ENCODE measurements around the gene HP.
"Not testable (repeated sequence)": the region's sequence is repeated elsewhere in the genome, so short reads cannot be mapped to it uniquely, and the experiment has no call there.

Gene HP, protein sequence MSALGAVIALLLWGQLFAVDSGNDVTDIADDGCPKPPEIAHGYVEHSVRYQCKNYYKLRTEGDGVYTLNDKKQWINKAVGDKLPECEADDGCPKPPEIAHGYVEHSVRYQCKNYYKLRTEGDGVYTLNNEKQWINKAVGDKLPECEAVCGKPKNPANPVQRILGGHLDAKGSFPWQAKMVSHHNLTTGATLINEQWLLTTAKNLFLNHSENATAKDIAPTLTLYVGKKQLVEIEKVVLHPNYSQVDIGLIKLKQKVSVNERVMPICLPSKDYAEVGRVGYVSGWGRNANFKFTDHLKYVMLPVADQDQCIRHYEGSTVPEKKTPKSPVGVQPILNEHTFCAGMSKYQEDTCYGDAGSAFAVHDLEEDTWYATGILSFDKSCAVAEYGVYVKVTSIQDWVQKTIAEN

DNA sequence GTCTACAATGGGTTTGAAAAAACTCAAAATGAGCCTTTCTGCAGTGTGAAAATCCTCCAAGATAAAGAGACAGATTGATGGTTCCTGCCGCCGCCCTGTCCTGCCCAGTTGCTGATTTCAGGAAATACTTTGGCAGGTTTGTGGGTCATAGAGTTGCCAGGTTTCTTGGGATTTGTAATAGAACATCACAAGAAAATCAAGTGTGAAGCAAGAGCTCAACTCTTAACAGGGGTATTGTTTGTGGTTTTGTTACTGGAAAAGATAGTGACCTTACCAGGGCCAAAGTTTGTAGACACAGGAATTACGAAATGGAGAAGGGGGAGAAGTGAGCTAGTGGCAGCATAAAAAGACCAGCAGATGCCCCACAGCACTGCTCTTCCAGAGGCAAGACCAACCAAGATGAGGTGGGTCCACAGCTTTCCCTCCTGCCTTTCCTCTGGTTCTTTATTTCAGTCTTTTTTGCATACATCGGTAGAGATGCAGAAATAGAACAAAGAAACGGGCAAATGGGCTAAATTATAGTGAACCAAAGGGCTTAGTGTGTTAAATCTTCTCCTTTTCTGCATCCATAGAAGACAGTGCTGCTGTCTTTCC is at the start of gene HP:
Gene HP, plus strand, starts transcription at position 252 of the 594 bp plus-strand sequence. Its CDS starts 148 bp downstream, at position 400.
- not testable (repeated sequence) for DNase-seq

DNA sequence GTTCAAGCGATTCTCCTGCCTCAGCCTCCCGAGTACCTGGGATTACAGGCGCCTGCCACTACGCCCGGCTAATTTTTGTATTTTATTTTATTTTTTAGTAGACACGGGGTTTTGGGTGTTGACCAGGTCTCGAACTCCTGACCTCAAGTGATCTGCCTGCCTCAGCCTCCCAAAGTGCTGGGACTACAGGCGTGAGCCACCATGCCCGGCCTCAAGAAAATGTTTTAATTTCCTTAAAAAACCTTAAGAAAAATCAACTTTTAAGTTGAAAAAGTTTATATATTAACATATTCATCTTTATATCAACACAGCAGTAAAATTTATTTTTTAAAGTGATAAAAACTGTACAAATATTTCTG is 46.3 kb upstream of the HP start:
- DNase-seq = not testable (repeated sequence)

DNA sequence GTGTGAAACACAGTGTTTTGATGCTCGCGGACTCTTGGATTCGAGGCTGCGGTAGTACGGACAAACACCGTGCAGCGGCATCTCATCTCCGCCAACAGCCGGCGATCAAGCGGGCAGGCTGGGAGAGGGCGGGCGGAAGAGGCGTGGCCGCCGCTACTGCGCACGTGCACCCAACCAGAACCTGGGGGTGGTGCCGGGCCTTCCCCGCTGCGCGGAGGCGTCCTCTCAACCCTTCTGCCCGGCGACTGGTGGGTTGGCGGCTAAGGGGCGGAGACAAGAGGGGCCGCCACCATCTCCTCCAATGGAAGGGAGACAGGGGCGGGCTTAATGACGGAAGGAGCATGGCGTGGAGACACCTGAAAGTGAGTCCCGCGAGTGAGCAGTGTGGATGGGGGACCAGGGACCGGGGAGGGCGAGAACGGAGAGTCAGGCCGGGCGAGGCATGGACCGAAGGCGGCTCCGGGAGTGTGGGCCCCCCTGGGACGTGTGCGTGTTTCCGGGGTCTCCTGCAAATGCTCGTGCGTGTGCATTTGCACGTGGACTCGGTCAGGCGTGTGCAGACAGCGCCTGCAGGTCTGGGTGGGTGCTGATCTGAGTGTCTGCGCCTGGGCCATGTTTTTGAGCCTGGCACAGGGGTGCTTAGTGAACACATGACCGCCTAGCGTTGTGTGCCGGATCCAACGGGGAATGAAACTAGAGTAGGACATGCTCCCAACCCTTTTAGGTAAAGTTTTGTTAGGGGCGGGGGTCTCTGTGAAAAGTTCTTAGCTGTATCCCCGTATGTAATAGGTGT is 45.7 kb upstream of the HP start, which contains the start of gene DHODH:
Gene DHODH, plus strand, starts transcription at position 321 of the 793 bp plus-strand sequence. Its CDS starts 21 bp downstream, at position 342.
- DNase-seq = peak; percentile 97

DNA sequence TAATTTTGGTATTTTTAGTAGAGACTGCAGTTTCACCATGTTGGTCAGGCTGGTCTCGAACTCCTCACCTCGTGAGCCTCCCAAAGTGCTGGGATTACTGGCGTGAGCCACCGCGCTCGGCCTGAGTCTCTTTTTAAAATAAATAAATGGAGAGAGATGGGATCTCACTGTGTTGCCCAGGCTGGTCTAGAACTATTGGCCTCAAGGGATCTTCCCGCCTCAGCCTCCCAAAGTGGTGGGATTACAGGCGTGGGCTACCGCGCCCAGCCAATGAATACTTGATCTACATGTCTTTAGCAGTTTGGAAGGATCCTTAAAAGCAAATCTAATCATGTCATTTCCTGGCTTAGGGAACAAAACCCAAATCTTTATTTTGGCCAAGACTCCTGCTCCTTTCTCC is 44.5 kb upstream of the HP start:
- DNase-seq = no peak

DNA sequence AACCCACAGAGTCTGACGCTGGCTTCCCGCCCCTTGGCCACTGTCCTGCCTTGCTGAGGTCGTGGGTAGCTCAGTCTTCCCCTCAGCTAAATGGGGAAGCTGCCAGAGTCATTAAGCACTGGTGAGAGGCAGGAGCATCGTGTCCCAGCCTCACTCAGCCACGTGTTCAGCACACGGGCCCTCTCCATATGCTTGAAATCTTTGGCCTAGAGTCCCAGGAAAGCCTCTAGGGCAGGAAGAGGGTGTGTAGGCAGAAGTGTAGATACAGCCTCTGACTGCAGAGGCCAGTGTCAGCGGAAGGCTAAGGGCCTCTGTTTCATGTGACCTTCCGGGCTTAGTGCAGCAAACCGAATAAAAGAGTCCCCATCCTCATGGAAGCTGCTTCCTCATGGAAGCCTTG is 41.7 kb upstream of the HP start:
- DNase-seq = no peak

DNA sequence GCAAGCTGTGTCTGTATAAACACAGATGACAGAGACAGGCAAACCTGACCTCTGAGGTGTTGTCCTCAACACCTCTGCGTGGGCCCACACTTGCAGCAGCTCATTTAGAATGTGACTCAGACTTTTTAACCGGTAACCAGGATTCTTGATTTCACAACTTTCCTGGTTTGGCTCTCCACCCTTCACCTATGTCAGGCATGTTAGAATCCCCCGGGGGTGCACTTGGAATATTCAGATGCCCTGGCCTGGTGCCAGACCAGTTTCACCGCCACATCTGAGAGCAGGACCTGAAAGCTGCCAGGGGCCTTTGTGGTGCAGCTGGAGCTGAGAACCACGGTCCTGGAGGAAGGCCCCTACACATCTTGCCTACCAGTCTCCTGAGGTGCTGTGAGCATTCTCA is 40.9 kb upstream of the HP start:
- no peak for DNase-seq

DNA sequence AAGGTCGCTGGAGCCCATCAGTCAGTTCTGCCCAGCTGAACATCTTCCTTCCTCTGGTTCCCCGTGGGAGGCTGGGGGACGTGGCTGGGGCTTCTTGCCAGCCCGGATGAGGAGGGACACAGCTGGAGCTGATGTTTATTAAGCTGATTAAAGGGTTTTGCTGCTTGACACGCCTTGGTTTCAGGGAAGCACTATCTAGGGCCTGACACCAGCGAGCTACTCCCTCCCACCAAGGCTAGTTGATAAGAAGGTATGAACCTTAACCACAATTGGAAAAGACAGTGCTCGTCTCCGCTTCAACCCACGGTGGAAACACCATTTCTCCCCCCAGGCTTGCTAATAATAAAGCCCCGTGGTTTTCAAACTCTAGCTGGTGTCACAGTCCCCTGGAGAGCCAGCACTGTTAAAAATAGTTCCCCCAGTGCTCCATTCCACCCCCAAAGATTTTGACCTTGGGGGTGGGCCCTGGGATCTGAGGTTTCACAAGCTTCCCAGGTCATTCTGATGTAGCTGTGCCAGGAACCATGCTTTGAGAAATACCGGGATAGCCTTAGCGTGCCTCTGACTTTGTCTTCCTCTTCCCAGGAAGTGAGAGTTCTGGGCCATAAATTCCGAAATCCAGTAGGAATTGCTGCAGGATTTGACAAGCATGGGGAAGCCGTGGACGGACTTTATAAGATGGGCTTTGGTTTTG is 40.3 kb upstream of the HP start:
- no peak for DNase-seq

DNA sequence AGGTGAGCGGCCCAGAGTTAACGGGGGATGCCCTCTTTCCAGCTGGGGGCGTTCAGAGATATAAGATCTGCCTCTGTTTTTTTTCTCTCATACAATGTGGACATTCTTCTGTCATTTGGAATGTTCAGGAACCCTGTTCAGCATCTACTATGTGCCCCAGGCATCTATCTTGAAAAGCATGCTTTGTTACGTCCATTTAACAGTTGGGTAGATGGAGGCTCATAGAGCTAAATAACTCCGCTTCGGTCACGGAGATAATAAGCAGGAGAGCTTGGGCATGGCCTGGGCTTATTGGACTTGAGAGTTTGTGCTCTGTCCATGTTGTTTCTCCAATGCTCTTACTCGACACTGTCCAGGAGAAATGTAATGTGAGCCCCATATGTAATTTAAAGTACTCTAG is 39.6 kb upstream of the HP start:
- no peak for DNase-seq

DNA sequence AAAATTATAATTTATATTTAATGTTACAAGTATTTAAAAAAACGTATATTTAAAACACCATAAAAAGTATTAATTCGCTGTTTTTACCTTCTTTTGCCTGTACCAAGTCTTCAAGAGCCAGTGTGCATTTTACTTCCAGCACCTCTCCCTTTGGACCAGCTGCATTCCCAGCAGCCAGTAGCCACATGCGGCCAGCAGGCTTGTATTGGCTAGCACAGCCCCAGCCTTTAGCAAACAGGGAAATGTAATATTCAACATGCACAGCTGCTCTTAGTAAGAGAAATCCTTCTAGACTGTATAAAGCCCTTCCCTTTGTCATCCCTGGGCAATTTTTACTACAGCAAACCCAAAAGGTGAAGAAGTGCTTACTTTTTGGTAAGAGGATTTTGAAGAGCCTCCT is 39.2 kb upstream of the HP start:
- DNase-seq = no peak

DNA sequence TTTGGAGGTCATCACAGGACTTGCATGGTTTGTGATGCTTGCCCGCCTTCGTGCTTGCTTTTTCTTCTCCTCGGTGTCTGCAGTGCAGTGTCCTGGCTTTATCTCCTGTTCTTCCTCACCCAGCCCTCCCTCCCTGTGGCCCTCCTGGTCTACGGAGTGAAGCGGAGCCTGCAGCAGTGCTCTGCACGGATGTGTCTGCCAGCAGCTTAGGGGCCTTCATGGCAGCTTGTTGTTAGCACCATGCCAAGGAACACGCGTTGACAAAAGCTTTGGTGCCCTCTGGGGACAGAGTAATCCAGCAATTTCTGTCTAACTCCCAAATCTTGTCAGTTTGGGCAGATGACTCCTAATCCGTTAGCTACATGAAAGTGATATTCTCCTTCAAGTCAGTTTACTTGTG is 35.8 kb upstream of the HP start:
- DNase-seq = no peak

DNA sequence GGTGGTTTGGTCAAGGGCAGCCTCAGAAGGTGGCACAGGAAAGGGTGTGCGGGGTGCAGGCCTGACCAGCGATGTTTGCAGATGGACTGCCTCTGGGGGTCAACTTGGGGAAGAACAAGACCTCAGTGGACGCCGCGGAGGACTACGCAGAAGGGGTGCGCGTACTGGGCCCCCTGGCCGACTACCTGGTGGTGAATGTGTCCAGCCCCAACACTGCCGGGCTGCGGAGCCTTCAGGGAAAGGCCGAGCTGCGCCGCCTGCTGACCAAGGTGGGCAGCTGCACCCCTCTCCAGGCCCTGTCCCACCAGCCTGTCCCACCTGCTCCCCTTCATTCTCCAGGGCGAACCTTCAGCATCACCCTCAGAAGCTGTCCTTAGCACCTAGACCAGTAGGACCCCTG is 33.3 kb upstream of the HP start:
- no peak for DNase-seq

DNA sequence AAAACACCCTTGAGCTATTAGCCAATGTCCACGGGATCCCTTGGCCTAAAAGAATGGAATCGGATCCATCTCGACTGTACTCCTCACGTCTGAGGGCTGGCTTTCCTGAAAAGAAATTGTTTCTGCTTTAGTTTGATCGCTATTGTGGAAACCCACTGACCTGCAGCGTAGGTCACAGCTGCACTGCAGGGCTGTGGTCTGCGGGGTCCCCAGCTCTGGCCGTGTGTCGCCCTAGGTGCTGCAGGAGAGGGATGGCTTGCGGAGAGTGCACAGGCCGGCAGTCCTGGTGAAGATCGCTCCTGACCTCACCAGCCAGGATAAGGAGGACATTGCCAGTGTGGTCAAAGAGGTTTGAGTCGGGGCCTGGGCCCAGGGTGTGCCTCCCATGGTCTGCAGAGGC is 32.2 kb upstream of the HP start:
- no peak for DNase-seq

DNA sequence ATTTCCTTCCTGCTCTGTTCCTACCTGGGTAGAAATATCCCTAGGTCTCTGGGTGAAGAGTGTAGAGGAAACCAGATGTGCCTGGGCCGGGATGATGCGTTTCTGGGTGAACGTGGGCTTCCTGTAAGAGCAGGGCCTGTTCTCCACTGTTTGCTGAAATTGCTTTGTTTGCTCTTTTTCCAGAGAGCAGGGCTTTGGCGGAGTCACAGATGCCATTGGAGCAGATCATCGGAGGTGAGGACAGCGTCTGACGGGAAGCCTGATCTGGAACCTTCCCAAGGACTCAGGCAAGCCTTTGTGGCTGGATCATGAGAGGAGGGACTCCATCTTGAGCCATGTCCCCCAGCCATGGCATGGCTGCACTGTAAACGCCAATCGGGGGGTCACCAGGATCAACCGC is 30.3 kb upstream of the HP start:
- DNase-seq = no peak

DNA sequence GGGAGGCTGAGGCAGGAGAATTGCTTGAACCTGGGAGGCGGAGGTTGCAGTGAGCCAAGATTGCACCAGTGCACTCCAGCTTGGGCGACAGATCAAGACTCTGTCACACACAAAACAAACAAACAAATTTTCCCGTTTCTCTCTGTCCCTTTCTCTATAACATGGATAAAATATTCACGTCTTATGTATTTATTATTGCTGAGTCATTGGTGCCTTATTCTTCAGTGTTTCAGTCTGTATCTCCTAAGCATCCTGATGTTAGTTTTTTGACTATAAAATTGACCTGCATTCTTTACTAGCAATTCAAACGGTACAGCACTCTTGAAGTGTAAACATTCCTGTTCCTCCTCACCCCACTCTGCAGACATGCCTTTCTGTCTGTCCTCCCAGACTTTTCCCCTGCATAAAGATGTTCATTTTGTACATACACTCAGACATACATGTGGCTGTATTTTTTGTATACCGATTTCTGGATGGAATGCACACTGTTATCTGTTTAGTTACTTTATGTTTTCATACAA is 29.4 kb upstream of the HP start:
- DNase-seq = no peak

DNA sequence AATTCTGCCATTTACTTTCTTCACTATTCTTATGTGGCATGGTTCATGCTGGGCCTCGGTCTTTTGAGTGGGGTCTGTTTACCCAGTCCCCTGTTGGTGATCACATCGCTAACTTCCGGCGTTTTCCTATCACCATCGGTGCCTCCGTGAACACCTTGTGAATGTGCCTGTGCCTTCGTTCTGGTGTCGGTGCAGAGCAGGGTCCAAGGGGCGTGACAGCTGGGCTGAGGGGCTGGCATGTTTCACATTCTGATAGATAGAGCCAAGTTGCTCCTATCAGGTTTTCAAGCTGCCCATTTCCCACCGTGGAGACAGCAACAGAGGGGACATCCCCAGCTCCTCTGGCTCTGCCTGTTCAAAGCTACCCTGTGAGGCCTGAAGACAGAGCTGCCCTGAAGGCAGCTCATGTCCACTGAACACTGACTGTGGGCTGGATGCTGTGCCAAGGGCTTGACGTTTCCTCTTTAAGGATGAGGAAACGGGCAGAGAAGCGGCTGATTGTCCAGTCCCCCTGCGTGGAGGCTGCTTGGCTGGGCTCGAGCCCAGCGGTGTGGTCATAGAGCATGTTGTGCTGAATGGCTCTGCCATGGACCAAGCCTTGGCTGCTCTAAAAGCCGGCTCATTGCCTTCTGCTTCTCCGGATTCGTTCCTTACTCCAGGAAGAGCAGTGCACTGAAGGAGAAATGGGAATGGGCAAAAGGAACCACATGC is 28.7 kb upstream of the HP start:
- no peak for DNase-seq

DNA sequence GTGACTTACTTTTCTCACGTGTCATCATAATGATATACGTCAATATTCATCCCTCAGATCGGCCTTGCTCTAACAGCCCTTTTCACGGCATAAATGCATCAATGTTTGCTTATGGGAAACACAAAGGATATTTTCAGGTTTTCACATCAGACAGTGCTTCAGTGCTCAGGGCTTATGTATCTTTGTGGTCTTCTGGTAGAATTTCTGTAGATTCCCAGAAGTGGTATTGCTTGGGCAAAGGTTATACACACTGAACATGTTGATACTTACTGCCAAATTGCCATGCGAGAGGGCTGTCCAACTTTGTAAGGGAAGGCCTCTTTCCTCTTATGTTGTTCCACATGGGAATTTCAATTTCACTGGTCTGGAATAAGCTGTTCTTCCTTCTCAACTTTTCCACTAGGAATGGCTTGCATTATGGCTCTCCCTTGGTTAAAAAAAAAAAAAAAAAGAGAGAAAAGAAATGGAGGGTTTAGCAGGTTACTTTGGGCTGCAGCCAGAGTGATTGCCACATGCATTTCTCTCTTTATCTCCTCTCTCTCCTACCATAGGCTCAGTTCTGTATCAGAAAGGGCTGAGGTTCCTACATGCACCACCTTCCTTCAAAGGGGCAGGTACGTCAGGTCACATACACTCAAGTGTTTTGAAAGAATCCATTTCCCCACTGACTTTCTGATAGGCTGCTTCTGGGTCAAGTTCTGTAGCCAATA is 26.5 kb upstream of the HP start:
- DNase-seq = no peak

DNA sequence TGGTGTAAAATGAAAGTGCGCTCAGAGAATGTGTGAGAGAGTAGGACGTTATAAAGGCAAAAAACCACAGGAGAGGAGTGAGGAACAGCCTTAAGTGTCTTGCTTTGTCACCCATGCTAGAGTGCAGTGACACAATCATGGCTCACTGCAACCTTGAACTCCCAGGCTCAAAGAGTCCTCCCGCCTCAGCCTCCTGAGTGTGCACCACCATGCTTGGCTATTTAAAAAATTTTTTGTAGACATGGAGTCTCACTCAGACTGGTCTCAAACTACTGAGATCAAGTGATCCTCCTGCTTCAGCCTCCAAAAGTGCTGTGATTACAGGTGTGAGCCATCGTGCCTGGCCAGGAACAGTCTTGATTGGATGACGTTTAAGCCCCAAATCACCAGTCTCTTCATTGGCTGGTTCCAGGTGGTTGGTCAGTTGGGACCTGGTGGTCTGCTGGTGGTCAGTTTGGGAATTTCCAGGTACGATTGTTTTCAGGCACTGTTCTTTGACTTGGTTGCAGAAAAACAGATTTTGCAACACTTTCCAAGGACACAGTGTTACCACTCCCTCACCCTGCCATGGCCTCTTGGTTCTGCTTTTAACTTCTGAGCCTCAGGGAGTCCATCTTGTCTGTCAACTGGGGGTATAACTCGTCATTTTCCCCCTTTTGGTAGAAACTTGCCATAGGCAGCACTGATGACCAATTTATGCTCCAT is 24.6 kb upstream of the HP start:
- DNase-seq = no peak

DNA sequence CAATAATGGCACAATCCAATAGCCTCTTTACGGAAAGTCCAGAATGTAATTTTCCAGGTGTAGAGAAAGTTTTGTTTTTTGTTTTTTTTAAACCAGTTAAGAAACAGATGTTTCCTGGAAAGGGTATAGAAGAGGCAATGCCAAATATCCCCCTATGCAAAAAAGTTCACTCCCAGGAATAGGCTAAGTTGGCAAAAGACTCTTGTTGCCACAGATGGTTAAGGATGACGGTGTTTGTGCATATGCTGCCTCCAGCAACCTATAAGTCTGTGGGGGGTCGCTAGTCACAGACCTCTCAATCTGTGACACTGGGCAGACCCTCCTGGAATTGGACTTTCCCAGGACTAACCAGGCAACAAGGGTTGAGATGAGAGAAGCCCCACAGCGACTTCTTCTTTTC is 20.9 kb upstream of the HP start:
- DNase-seq = no peak

DNA sequence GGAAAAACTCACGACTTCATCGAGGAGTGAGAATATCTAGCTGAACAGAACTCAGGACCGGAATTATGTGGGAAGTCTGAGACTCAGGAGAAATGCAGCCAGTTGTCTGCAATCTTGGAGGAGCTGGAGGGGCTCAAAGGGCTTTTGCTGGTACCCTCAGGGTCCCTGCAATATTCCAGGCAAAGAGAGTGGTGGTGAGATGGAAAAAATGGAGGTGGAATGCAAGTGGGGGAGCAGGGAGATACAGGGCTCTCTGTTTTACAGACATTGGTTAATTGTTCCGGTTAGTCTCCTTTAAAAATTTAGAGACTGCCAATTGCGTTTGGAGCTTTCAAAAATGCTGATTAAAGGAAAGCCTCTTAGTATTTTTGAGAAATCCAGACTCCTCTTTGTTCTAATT is 18.2 kb upstream of the HP start:
- DNase-seq = no peak

DNA sequence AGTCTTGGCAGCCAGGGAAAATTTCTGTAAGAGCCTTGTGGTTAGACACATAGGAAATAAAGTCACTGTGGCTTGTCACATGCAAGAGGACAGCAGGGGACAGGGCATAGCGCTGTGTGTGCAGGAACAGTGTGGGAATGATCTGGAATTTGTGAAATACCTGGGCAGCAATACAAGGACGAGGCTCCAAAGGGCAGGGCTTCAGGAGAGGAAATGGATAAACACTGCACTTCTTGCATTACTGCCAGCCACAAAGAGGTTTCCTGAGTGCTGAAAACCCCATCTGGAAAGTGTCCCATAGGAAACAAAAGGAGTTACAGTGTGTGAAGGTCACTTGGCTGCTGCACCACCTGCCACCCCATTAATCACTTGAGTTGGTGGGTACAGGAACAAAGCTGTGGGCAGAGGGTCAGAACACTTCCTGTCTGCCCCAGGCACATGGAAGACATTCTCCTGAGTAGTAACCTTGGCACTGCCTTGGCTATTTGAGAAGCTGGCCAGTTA is 12.1 kb upstream of the HP start:
- no peak for DNase-seq

DNA sequence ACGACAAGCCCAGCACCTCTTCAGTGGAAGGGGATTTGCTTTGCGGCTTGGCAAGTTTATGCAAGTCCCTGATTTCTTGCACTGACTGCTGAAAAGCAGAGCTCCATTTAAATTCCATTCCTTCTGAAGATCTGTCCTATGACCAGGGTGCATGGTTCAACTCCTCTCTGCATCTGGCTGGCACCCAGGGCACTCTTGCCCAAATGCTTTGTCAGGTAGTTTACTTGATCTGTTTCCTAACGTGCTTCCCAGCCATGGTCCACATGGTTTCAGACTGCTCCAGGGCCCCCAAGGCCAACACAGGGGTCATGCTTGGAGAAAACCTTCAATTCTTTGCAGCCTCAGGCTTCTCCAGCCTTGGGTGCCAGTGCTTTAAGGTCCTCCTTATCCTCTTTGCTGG is 11.2 kb upstream of the HP start:
- DNase-seq = no peak

Data from activated gamma-delta T cell treated with Interleukin-2 at 50 U/mL for 16 hours (primary cell).